ENCODE measurements around the gene FAF1. TPM values are rescaled to one million over a fixed set of nuclear protein-coding genes. Genes with fewer than 3 reads are reported as not detected.

Gene FAF1
- total RNA-seq, 4 donors from 2014 or later: 72.0 to 107 (median 92.0) TPM

DNA sequence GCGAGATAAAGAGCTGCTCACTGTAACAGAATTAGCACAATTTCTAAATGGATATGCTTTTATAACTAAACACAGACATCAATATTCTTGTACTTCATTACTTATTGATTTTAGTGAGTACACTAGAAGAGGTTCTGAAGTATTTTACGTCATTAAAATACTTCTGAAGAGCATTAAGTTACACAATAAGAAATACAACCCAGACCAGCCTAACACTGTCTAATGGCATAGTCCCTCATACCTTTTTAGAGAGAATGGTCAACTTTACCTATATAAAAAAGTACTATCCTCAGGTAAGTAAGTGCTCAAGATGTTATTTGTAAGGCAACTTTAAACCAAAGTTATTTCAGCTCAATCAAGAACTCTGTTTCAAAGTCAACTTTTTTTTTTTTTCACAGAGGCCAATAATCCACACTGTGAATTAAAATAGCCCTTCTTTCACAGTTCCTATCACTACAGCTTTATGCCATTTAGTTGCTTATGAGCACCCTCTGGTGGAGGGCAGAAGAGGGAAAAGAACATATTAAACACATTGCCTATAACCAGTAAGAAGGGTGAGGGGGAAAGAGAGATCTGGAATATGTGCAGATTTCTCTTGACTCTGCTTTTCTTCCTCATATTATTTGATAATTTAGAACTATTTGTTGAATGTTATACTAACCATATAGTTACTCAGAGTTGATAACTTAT, 354.7 kb downstream of the FAF1 start:
- no peaks in the 10 kb centered on the region for H3K4me1 ChIP-seq
- no peak overlapping the region for H3K27ac ChIP-seq
- H3K4me3 ChIP-seq: no peak overlapping the region
- TF ChIP-seq, protein P1, sequence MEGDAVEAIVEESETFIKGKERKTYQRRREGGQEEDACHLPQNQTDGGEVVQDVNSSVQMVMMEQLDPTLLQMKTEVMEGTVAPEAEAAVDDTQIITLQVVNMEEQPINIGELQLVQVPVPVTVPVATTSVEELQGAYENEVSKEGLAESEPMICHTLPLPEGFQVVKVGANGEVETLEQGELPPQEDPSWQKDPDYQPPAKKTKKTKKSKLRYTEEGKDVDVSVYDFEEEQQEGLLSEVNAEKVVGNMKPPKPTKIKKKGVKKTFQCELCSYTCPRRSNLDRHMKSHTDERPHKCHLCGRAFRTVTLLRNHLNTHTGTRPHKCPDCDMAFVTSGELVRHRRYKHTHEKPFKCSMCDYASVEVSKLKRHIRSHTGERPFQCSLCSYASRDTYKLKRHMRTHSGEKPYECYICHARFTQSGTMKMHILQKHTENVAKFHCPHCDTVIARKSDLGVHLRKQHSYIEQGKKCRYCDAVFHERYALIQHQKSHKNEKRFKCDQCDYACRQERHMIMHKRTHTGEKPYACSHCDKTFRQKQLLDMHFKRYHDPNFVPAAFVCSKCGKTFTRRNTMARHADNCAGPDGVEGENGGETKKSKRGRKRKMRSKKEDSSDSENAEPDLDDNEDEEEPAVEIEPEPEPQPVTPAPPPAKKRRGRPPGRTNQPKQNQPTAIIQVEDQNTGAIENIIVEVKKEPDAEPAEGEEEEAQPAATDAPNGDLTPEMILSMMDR (IDR thresholded peaks at IDR 0.05 in 4 of 5, conservative IDR thresholded peaks at IDR 0.05 in 1 of 5): peak in 1 of 5 experiments; percentile 8
- no peak for TF ChIP-seq POLR2A (IDR thresholded peaks at IDR 0.05)
- intact Hi-C loops (cut with DNase I; ENCODE audit: low total_unique reads): no loop called here
- in situ Hi-C loops (cut with MboI; ENCODE audit: low sequenced_read_pairs in 4 of 4): no loop called here
- DNase-seq: no peak
- H3K27me3 ChIP-seq: no peaks in the 10 kb centered on the region
- no peaks in the 10 kb centered on the region for H3K9me3 ChIP-seq
- no peaks in the 10 kb centered on the region for H3K36me3 ChIP-seq
- no peak for ATAC-seq

DNA sequence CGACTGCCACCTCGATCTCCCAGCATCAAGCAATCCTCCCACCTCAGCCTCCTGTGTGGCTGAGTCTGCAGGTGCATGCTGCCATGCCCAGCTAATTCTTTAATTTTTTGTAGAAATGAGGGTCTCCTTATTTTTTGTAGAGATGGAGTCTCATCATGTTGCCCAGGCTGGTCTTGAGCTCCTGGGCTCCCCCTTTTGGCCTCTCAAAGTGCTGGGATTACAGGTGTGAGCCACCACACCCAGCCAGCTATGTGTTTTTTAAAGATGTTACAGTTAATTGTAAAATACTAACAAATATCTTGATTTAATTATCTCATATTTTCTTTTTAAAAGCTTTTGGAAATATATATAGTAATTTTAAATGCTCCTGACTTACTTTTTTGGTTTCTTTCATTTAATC, 355.5 kb downstream of the FAF1 start:
- Histone ChIP-seq H3K27ac (no peak overlapping the region), H3K4me3 (no peak overlapping the region), H3K9me3 (no peaks in the 10 kb centered on the region), H3K27me3 (no peaks in the 10 kb centered on the region), H3K4me1 (no peaks in the 10 kb centered on the region), H3K36me3 (no peaks in the 10 kb centered on the region)
- ATAC-seq (no peak), DNase-seq (no peak)
- TF ChIP-seq POLR2A (IDR thresholded peaks at IDR 0.05): no peak
- TF ChIP-seq, protein P1 (IDR thresholded peaks at IDR 0.05 in 4 of 5, conservative IDR thresholded peaks at IDR 0.05 in 1 of 5): no peak
- intact Hi-C loops (cut with DNase I; ENCODE audit: low total_unique reads) (no loop called here), in situ Hi-C loops (cut with MboI; ENCODE audit: low sequenced_read_pairs in 4 of 4) (no loop called here)

DNA sequence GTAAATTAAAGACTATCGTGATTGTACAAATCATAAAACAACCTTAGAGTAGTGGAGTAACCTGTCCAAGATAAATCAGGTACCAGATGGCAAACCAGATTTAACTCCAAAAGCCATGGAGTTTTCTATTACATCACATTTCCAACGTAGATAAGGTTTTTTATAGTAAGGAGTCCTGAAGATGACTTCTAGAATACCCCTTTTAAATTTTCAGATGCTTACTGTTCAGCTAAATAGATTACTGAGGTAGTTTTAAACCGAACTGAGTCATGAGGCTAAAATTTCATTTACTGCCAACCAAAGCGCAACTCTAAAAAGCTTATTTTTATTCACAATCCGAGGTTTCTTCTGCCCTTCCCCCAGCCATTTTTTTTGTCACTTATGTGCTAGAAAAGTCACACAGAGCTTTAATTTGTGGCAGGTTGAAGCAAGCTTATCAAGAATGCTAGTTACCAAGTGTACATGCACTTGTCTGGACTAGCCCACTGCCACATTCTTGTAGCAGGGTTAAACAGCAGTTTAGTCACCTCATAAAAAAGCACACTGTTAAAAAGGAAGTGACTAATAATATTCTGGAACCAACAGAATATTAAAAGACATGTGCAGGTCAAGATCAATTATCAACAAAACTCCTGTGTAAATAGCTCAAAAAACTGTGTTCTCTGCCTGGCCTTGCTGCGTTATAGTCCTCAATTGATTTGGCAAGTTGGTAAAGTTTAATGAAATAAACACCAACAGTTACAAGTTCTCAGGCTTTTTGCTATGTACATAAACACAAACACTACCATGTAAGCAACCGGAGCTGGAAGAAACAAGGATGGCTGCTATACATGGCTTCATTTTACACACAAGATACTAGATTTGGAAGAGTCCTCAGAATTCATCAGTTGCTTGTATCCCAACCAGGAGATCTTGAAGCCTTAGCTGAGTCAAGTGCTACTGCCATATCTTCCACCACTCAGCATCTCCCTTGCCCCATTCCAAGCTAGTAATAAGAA, 356.5 kb downstream of the FAF1 start:
- TF ChIP-seq, protein P1 (IDR thresholded peaks at IDR 0.05 in 4 of 5, conservative IDR thresholded peaks at IDR 0.05 in 1 of 5): no peak
- TF ChIP-seq POLR2A (IDR thresholded peaks at IDR 0.05): no peak
- in situ Hi-C loops (cut with MboI; ENCODE audit: low sequenced_read_pairs in 4 of 4): no loop called here
- Histone ChIP-seq H3K9me3 (no peaks in the 10 kb centered on the region), H3K27ac (no peak overlapping the region), H3K27me3 (no peaks in the 10 kb centered on the region), H3K4me3 (no peak overlapping the region), H3K36me3 (no peaks in the 10 kb centered on the region), H3K4me1 (no peaks in the 10 kb centered on the region)
- ATAC-seq: no peak
- intact Hi-C loops (cut with DNase I; ENCODE audit: low total_unique reads): no loop called here
- DNase-seq: no peak

DNA sequence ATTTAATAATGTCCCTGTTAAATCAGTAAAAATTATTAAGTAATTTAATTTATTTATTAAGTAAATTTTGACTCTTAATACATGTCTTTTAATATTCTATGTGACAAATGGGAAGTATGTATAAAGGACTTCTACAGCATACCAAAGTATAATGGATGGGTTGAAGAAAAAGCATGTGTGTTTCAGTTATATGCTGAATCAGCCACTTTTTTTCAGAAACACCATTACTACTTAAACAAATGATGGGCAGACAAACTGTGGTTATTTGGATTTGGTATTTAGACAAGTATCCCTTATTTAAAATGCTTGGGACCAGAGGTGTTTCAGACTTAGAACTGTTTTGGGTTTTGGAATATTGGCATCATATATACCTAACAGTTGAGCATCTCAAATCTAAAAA, 360.5 kb downstream of the FAF1 start:
- DNase-seq: no peak
- no peaks in the 10 kb centered on the region for H3K9me3 ChIP-seq

More for the DNA sequence above, 360.5 kb downstream of the FAF1 start:
- no peak overlapping the region for H3K4me3 ChIP-seq
- in situ Hi-C loops (cut with MboI; ENCODE audit: low sequenced_read_pairs in 4 of 4) (no loop called here), intact Hi-C loops (cut with DNase I; ENCODE audit: low total_unique reads) (no loop called here)
- no peak for ATAC-seq
- peaks cover 0 to 7% of the 10 kb centered on the region in 2 donors for H3K36me3 ChIP-seq
- H3K27ac ChIP-seq: no peak overlapping the region
- TF ChIP-seq, protein P1 (IDR thresholded peaks at IDR 0.05 in 4 of 5, conservative IDR thresholded peaks at IDR 0.05 in 1 of 5): no peak
- no peak for TF ChIP-seq POLR2A (IDR thresholded peaks at IDR 0.05)
- no peaks in the 10 kb centered on the region for H3K4me1 ChIP-seq
- no peaks in the 10 kb centered on the region for H3K27me3 ChIP-seq
